ENCODE data around the gene ABHD6. TPM values are rescaled to one million over a fixed set of nuclear protein-coding genes. Genes with fewer than 3 reads are reported as not detected.
A peak's percentile ranks its signal among the peaks of the same experiment; 100 is the strongest.
"Not testable (repeated sequence)": the region's sequence is repeated elsewhere in the genome, so short reads cannot be mapped to it uniquely, and the experiment has no call there.

ABHD6 gene
- total RNA-seq, 1 donor from 2014 or later: 22.4 TPM

DNA sequence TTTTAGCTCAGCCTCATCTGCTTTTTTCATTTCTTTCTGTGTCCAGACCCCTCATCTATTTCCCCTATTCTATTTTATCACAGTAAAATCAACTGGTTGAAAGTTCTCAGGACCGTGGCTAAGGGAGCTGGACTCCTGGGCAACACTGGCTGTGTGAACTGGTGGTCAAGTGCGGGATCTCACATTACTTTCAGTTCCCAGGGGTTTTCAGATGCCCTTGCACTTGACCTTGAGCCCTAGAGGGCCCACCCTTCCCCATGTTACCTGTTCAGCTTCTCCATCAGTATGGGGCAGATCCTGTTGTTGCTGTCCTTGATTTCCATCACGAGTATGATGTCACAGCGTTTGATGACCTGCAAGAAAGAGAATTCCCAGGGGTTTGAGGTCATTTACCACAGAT, 29.6 kb upstream of the ABHD6 start:
- FAIRE-seq (no peak), DNase-seq (ENCODE audit: low spot score in 2 of 2) (no peak)

DNA sequence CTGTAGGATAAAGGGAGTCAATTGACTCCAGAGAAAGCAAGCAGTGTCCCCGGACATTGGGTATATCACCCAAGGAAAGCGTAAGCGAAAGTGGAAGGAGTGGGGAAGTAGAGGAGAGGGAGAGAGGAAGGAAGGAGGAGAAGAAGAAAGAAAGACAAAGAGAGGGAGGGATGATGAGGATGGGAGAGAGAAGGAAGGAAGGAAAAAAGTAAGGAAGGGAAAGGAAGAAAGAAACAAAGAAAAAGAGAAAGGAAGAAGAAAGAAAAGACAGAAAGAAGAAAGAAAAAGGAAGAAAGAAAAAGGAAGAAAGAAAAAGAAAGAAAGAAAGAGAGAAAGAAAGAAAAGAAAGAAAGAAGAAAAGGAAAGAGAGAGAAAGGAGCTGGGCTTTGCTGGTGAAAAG, 27.7 kb upstream of the ABHD6 start:
- FAIRE-seq: no peak

DNA sequence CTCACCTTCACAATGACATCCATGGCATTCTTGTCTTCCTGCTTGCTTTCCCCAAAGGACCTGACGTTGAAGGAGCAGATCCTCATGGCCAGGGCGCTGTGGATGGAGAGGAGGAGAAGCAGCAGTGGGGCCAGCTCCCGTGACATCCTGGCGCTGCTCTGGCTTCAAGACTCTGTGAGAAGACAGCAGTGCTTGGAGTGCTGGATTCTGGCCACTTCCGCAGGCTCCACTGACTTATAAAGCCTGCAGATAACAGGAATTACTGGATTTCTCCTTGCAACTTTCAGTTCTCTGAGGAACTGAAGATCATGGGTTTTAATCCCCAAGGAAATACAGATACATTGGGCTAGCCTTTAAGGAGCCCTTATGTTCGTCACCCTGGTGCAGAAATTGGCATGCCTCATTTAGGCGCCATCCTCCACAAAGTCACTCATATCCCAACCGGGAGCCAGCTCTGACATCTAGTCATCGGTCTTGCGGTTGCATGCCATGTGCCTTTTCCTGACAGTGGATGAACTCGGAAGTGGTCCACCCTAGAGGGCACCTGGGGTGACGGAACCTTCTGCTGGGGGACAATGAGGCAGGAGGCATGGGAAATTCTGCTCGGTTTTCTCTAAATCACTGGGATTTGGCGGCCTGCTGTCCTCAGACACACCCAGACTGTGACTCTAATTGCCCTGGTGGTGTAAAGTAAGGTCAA, 26.7 kb upstream of the ABHD6 start, which contains the start of gene DNASE1L3:
TSS of gene DNASE1L3 (minus strand) at position 212 of the 700 bp plus-strand sequence. CDS start at position 146, 66 bp downstream.
- DNase-seq (ENCODE audit: low spot score in 2 of 2) (no peak), FAIRE-seq (no peak)

More for the DNA sequence above, 27.7 kb upstream of the ABHD6 start:
- DNase-seq (ENCODE audit: low spot score in 2 of 2): no peak

DNA sequence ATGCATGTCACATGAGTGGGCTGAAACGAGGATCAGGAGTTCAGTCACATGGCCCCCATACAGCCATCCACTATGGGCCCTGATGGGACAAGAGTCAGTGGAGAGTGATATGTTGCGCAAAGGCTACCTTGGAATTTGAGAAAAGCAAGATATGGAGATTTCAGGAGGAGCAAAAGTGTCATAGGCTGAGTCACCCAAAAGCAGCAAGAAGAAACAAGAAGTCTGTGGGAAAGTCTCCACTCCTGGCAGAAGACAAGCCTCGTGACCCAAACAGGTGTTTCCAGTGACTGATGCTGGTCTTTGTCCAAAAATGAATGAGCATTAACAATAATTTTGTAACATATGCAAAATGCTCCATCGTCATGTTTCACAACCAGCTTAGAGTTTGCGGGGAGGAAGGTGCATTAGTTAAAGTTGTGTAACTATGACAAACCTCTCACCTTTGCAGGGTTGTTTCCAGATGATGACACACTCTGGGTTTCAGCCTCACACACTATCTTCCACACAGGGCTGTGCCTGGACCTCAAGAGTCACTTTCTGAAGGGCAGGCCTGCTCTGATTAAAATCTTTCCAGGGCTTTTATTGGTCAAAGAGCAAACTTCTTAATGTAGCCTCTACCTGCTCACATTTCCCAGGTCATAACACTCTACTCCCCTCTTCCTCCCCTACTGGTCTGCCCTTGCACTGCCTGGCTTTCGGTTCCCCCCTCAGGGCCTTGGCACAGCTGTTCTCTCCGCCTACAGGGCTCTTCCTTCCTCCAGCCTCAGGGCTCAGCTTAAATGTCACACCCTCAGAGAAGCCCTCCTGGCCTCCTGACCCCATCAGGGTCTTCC, 22.9 kb upstream of the ABHD6 start:
- FAIRE-seq (no peak), DNase-seq (ENCODE audit: low spot score in 2 of 2) (no peak)

DNA sequence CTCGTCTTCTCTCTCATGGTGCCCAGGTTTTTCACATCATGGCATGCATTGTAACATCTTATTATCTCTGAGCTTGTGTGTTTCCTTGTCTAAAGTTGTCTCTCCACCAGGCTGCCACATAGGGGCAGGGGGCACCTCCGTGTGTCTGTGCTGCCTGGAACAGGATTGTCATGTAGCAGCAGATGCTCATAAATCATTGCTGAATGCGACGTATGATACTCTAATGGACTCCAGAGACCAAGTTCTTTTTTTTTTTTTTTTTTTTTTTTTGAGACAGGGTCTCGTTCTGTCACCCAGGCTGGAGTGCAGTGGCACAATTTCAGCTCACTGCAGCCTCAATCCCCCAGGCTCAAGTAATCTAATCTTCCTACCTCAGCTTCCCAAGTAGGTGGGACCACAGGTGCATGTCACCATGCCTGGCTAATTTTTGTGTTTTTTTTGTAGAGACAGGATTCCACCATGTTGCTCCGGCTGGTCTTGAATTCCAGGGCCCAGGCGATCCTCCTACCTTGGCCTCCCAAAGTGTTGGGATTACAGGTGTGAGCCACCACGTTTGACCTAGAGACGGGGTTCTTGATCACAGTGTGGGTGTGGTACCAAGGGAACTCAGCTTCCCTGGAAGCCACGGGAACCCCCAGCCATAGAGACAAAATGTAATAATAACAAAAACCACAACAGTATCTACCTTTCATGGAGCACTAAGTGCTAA, 22.1 kb upstream of the ABHD6 start:
- DNase-seq (ENCODE audit: low spot score in 2 of 2) (no peak), FAIRE-seq (no peak)

DNA sequence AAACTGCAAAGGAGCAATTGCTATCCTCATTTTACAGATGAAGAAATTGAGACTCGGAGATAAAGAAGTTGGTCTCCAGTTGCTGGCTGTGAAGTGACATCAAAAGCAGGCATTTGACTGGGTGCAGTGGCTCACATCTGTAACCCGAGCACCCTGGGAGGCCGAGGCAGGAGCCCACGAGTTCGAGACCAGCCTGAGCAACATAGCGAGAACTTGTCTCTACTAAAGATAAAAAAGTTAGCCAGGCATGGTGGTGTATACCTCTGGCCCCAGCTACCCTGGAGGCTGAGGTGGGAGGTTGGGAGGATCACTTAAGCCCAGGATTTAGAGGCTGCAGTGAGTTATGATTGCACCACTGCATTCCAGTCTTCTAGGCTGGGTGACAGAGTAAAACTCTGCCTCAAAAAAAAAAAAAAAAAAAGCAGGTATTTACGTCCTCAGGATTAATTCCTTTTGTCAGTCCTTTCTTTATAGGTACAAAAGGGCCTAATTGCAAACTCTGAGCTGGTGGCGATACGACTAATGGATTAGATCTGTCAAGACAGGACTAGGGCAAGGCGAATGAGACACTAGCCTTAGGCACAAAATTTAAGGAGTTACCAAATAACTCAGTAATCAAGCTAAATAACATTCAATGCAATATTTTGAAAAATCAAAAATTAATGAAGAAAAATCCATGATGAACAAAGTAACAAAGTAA, 20.9 kb upstream of the ABHD6 start:
- DNase-seq (ENCODE audit: low spot score in 2 of 2) (no peak), FAIRE-seq (no peak)

DNA sequence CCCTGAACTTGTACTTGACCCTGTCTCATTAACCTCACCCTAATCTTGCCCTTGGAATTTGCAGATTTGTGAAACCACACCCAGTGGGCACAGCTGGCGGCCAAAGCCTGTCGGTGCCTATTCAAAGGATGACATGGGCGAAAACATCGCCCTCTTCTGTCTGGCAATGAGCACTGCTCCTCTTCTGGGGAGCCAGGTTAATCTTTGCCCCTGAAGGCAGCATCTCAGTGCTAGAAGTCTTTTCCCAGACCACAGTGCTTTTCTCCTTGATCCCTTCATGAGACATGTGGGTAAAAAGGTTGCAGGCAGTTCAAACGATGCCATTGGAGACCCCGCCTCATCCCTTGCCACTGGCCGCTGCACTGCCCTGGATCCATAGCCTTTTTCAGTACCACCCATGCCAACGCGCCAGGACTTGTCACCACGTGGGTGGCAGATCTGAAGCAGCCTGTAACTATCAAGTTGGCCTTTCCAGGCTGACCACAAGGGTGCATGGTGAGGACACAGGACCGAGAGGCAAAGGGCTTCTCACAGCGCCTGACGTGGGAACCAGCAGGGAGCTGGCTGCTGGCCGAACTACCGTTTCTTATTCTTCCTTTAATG, 20.3 kb upstream of the ABHD6 start:
- DNase-seq (ENCODE audit: low spot score in 2 of 2) (peak; percentile 20 to 57), FAIRE-seq (no peak)

DNA sequence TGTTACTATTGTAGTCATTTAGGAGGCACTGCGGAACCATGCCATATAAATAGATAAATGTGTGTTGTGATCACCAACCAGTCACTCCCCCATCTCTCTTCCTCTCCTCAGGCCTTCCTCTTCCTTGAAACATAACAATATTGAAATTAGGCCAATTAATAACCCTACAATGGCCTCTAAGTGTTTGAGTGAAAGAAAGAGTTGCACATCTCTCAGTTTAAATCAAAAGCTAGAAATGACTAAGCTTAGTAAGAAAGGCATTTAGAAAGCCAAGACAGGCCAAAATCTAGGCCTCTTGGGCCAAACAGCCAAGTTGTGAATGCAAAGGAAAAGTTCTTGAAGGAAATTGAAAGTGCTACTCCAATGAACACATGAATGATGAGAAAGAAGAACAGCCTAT, 18.7 kb upstream of the ABHD6 start:
- DNase-seq (ENCODE audit: low spot score in 2 of 2) (no peak), FAIRE-seq (no peak)

DNA sequence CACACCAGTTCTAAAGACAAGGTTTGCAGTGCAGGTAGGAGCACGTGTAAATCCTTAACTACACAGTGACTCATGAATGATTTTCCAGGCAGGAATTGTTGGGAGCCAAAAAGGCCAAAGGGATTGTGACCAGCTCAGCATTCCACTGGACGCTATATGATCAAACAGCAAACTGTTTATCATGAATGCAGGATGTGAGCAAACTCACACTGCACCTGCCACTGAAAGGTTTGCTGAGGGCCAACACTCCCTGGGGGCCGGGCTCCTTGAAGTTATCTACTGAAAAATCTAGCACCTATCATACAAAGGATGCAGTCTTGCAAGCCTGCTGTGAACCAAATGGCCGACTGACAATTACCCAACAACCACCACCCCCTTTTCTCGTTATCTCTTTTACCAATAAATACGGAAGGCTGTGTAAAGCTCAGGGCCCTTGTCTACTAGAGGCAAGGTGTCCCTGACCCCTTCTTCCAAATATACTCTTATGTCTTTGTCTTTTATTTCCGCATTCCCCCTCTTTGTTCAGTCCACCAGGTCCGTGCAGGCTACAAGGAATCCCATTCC, 15.3 kb upstream of the ABHD6 start:
- FAIRE-seq (no peak), DNase-seq (ENCODE audit: low spot score in 2 of 2) (no peak)

DNA sequence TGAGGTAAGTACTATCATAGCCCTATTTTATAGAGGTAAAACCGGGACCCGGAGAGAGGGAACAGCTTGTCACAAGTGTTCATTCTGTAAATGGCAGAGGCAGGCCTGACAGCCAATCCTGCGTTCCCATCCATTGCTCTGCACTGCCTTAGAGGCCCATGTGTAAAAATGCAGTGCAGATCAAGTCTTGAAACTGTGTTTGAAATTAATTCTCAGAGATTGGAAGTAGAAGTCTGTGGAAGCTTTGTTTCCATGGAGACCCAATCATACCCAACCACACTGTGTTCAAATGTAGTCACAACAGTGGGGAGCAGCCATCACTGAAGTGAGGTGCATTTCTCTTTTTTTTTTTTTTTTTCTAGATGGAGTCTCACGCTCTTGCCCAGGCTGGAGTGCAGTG, 13.7 kb upstream of the ABHD6 start:
- no peak for DNase-seq (ENCODE audit: low spot score in 2 of 2)
- no peak for FAIRE-seq

DNA sequence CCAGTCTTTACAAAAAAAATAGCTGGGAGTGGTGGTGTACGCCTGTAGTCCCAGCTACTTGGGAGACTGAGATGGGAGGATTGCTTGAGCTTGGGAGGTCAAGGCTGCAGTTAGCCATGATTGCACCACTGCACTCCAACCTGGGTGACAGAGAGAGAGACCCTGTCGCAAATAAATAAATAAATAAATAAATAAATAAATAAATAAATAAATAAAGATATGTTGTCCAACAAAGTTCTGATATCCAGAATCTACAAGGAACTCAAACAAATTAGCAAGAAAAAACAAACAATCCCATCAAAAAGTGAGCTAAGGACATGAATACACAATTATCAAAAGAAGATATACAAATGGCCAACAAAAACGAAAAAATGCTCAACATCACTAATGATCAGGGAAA, 9.7 kb upstream of the ABHD6 start:
- FAIRE-seq; DNase-seq (ENCODE audit: low spot score in 2 of 2): not testable (repeated sequence)

DNA sequence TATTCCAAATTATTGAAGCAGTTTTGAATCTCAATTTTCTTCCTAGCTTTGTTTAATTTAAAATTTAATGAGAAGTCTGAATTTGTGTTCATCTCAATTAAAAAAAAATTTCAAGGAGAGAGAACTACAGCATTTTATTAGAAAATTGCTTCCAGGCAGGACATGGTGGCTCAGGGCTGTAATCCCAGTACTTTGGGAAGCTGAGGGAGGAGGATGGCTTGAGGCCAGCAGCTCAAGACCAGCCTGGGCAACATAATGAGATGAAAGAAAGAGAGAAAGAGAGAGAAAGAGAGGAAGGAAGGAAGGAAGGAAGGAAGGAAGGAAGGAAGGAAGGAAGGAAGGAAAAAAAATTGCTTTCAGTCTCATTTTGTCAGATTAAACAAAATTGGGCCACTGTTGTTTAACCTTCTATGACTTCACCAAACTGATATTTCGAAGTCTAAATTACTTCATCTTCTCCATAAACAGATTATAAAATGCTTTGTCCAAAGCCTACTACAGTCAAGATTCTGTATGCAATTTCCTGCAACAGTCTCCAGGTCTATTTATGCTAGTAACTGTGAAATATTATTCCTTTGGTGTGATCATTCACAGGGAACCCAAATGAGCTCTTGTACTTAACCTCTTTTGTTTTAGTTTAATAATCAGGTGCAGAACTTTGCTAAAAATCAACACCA, 6.6 kb upstream of the ABHD6 start:
- FAIRE-seq (no peak), DNase-seq (ENCODE audit: low spot score in 2 of 2) (no peak)

DNA sequence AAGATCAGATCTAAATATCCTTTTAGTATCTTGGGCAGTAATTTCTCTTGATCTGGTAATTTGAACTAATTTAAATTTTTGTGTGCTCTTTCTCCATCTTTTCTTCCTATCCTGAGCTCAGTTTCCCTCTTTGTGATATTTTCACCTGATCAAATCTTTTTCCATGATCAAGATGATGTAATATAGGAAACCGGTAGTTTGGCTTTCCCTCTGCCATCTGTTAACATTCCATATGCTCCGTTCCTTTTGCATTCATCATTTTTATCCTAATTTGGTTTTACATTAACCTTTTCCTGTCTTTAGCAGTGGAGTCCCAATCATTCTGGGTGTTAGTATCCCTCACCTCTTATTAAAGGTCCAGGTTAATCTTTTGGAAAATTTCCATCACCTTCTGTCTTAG, 5.9 kb upstream of the ABHD6 start:
- no peak for DNase-seq (ENCODE audit: low spot score in 2 of 2)
- no peak for FAIRE-seq

DNA sequence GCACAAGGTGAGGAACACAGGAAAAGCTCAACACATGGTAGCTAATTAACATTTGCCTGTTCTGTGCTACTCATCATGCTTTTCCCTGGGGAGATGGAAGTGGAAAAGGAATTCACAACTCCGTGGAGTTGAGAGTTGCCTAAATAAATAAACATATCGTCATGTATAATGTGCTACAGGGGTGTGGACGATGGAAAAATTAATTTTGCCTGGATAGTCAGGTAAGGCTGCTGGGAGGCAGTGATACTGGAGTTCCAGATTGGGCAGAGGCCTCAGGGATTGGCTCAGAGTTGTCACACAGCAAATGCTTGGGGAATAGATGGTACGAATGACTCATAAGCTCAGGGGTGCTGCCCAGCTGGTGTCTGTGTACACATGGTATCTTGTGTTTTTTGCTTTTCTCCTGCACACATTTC, 3.1 kb upstream of the ABHD6 start:
- no peak for DNase-seq (ENCODE audit: low spot score in 2 of 2)
- no peak for FAIRE-seq

DNA sequence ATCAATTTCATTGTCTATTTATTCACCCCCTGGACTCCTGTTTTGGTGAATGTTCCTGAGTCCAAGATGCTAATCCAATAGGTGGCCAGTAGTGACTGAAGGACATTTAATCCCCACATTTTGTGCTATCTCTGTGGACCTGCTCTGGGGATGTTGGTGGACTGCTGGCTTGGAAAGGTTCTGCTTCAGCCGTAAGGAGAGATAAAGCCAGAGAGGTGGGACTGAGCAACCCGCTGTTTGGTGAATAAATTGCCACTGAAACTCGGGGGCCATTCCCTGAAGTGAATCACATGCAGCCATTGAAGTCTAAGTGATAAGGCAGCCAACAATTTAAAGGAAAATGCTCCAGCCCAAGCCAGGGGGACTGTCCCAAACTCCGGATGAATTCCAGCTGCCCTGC, 1.6 kb upstream of the ABHD6 start:
- FAIRE-seq (no peak), DNase-seq (ENCODE audit: low spot score in 2 of 2) (no peak)

DNA sequence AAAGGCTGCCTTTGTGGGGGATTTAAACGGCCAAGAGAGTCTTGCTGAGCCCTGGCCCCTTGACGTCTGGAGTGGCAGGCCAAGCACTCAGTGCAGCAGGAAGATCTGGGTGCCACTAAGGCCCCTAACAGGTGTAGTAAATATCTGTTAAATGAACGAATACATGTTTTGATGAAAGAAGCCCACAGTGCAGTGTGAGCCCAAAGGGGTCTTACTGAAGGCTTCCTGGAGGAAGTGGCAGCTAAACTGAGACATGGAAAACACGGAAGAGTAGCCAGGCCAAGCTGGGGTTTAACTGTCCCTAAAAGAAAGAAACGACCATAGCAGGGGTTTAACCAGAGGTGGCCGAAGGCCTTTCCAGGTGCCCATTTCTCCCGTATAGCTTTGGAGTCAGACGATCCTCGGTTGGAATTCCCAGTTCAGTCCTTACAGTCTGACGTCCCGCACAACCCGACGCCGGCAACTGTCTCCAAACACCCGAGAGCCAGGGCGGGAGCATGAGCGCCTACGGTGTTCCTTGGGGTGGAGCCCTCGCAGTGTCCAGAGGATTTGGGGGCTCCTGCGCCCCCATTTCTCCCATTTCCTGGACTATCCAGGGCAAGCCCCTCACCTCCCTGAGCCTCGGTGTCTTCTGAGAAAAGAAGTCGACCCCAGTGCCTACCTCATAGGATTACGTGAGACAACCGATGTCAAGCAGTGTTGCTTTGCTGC, 910 bp upstream of the ABHD6 start:
- no peak for FAIRE-seq
- DNase-seq (ENCODE audit: low spot score in 2 of 2): peak in 1 of 2 donors; percentile 12

DNA sequence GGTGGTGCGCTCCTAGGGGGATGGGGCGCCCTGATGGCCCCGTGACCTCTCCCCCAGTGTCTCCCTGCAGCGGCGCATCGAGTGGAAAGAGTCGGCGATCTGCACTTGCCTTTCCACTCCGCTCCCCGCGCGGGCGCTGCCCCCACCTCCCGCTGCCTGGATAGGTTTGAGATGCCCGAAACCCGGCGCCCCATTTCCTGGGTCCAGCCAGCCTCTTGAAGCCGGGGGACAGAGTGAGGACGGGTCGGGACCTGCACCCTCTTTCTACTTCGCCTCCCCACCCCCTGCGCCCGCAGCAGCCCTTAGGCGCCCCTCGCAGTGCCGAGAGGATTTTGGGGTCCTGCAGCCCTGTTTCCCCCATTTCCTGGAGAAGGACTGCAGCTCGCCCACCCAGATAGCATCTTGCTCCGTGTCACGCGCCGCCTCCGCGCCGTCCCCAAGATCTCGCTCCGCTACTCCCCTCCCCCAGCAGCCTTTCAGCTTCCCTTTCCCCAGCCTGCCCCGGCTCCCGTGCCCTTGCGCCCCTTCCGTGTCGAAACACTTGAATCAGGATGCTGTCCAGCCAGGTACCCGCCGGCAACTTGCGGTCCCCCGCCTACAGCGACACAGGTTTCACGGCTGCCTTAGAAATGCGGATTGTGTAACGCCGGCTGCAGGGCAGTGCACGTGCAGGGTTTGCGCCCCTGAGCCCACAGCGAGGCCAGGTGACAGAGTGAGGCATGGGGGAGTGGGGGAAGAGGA, 519 bp downstream of the ABHD6 start:
- DNase-seq (ENCODE audit: low spot score in 2 of 2) (peak; percentile 45 to 69), FAIRE-seq (no peak)

DNA sequence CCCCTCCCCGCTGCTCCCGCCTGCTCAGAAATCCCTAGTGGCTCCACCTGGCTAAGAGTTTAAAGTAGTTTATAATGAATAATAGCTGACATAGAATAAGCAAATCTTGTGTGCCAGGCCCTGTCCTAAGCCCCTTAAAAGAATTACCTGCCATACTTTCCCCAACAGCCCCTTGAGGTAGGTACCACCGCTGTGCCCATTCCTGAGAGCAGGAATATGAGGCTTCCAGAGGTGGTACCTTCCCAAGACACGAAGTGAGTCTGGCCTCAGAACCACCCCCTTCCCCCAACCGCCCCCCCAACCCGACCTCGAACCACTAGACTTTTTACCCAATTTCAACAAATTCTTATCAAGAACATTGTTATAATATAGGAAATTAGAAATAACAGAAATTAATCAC, 1.2 kb downstream of the ABHD6 start:
- FAIRE-seq (no peak), DNase-seq (ENCODE audit: low spot score in 2 of 2) (no peak)

All from frontal cortex (tissue), 4 donors.